H1 (cell line): Measurements from ENCODE around the gene HDAC7. TPM values are rescaled to one million over a fixed set of nuclear protein-coding genes. Genes with fewer than 3 reads are reported as not detected.

Experiments
- BACH1 ChIP-seq: IDR thresholded peaks from 2 replicates; pipeline ENCODE4 v1.6.1; 2012; ENCODE audit warnings: low read length, improper control_type of control experiment
- CEBPB ChIP-seq: IDR thresholded peaks from 2 replicates; pipeline ENCODE4 v1.6.1; 2012; ENCODE audit warnings: low read depth, low read length
- CHD2 ChIP-seq: IDR thresholded peaks from 2 replicates; pipeline ENCODE4 v1.6.1; 2012; ENCODE audit warnings: low read length, improper control_type of control experiment
- FOSL1 ChIP-seq: IDR thresholded peaks from 2 replicates; pipeline ENCODE4 v1.6.1; 2011; ENCODE audit warnings: mild to moderate bottlenecking, low read depth, low read length, moderate library complexity; ENCODE audit not compliant: insufficient read depth
- JUN ChIP-seq: IDR thresholded peaks from 2 replicates; pipeline ENCODE4 v1.6.1; 2011; ENCODE audit warnings: low read depth, mild to moderate bottlenecking, improper control_type of control experiment, low read length
- JUND ChIP-seq: IDR thresholded peaks from 2 replicates; pipeline ENCODE4 v1.6.1; 2011; ENCODE audit warnings: mild to moderate bottlenecking, improper control_type of control experiment, low read length
- NANOG ChIP-seq: IDR thresholded peaks from 2 replicates; pipeline ENCODE4 v1.6.1; 2011; ENCODE audit warnings: low read length, low read depth, mild to moderate bottlenecking, inconsistent platforms; ENCODE audit not compliant: insufficient read depth, poor library complexity, severe bottlenecking
- RXRA ChIP-seq: IDR thresholded peaks from 2 replicates; pipeline ENCODE4 v1.6.1; 2011; ENCODE audit warnings: low read depth, mild to moderate bottlenecking, low read length, moderate library complexity; ENCODE audit not compliant: insufficient read depth
- SP1 ChIP-seq: IDR thresholded peaks from 2 replicates; pipeline ENCODE4 v1.6.1; 2011; ENCODE audit warnings: low read depth, low read length
- TBP ChIP-seq: IDR thresholded peaks from 2 replicates; pipeline ENCODE4 v1.6.1; 2011; ENCODE audit warnings: low read depth, low read length, improper control_type of control experiment
- ZNF274 ChIP-seq: IDR thresholded peaks from 2 replicates; pipeline ENCODE4 v1.7.0; 2012; ENCODE audit warnings: low read length, borderline replicate concordance; ENCODE audit errors: extremely low read depth
- polyA plus RNA-seq, 7 experiments: library from polyadenylated mRNA; depleted of rRNA in 3 of 7; stranded (reverse) in 5 of 7; unstranded in 2 of 7; fragments of >200 nt in 5 of 7; fragments of 200-250 nt in 2 of 7; gene quantifications; 1 replicate in 5 of 7; 2 replicates in 1 of 7; 4 replicates in 1 of 7; pipeline versions ENCODE4 v1.2.1 to v1.2.3, GENCODE V29; 2011 to 2013; ENCODE audit warnings: missing spikeins in 2 of 7, mixed read lengths in 2 of 7
- total RNA-seq: library from RNA; stranded (reverse); fragmentation: NEBNext Ultra II Directional; extraction: Animal tissue kit (Norgen Biotek cat#: 25700); gene quantifications from 2 replicates; pipeline ENCODE4 v1.2.1, GENCODE V29; 2021
- TF ChIP-seq, protein P1 (sequence below): fragments of 300-600 bp; sonication (generic); IDR thresholded peaks from 2 replicates; pipeline ENCODE4 v1.7.1; 2012; ENCODE audit warnings: low read length, moderate library complexity, mild to moderate bottlenecking, inconsistent platforms; ENCODE audit not compliant: insufficient replicate concordance

The HDAC7 gene
- total and polyA plus RNA-seq, 2 of the 8 experiments (the other 6 are each of a cell fraction or from before 2014, with no cell fraction given): 25.5 to 84.9 TPM

- TF ChIP-seq, protein P1, sequence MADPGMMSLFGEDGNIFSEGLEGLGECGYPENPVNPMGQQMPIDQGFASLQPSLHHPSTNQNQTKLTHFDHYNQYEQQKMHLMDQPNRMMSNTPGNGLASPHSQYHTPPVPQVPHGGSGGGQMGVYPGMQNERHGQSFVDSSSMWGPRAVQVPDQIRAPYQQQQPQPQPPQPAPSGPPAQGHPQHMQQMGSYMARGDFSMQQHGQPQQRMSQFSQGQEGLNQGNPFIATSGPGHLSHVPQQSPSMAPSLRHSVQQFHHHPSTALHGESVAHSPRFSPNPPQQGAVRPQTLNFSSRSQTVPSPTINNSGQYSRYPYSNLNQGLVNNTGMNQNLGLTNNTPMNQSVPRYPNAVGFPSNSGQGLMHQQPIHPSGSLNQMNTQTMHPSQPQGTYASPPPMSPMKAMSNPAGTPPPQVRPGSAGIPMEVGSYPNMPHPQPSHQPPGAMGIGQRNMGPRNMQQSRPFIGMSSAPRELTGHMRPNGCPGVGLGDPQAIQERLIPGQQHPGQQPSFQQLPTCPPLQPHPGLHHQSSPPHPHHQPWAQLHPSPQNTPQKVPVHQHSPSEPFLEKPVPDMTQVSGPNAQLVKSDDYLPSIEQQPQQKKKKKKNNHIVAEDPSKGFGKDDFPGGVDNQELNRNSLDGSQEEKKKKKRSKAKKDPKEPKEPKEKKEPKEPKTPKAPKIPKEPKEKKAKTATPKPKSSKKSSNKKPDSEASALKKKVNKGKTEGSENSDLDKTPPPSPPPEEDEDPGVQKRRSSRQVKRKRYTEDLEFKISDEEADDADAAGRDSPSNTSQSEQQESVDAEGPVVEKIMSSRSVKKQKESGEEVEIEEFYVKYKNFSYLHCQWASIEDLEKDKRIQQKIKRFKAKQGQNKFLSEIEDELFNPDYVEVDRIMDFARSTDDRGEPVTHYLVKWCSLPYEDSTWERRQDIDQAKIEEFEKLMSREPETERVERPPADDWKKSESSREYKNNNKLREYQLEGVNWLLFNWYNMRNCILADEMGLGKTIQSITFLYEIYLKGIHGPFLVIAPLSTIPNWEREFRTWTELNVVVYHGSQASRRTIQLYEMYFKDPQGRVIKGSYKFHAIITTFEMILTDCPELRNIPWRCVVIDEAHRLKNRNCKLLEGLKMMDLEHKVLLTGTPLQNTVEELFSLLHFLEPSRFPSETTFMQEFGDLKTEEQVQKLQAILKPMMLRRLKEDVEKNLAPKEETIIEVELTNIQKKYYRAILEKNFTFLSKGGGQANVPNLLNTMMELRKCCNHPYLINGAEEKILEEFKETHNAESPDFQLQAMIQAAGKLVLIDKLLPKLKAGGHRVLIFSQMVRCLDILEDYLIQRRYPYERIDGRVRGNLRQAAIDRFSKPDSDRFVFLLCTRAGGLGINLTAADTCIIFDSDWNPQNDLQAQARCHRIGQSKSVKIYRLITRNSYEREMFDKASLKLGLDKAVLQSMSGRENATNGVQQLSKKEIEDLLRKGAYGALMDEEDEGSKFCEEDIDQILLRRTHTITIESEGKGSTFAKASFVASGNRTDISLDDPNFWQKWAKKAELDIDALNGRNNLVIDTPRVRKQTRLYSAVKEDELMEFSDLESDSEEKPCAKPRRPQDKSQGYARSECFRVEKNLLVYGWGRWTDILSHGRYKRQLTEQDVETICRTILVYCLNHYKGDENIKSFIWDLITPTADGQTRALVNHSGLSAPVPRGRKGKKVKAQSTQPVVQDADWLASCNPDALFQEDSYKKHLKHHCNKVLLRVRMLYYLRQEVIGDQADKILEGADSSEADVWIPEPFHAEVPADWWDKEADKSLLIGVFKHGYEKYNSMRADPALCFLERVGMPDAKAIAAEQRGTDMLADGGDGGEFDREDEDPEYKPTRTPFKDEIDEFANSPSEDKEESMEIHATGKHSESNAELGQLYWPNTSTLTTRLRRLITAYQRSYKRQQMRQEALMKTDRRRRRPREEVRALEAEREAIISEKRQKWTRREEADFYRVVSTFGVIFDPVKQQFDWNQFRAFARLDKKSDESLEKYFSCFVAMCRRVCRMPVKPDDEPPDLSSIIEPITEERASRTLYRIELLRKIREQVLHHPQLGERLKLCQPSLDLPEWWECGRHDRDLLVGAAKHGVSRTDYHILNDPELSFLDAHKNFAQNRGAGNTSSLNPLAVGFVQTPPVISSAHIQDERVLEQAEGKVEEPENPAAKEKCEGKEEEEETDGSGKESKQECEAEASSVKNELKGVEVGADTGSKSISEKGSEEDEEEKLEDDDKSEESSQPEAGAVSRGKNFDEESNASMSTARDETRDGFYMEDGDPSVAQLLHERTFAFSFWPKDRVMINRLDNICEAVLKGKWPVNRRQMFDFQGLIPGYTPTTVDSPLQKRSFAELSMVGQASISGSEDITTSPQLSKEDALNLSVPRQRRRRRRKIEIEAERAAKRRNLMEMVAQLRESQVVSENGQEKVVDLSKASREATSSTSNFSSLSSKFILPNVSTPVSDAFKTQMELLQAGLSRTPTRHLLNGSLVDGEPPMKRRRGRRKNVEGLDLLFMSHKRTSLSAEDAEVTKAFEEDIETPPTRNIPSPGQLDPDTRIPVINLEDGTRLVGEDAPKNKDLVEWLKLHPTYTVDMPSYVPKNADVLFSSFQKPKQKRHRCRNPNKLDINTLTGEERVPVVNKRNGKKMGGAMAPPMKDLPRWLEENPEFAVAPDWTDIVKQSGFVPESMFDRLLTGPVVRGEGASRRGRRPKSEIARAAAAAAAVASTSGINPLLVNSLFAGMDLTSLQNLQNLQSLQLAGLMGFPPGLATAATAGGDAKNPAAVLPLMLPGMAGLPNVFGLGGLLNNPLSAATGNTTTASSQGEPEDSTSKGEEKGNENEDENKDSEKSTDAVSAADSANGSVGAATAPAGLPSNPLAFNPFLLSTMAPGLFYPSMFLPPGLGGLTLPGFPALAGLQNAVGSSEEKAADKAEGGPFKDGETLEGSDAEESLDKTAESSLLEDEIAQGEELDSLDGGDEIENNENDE: no peak
- TF ChIP-seq FOSL1: no peak
- no peak for TF ChIP-seq ZNF274
- no peak for TF ChIP-seq JUN
- TF ChIP-seq TBP: no peak
- no peak; the same call in 1 of the 2 replicates for TF ChIP-seq CHD2
- TF ChIP-seq SP1: no peak
- peak; percentile 87 for TF ChIP-seq JUND
- no peak for TF ChIP-seq NANOG
- no peak for TF ChIP-seq CEBPB
- no peak for TF ChIP-seq RXRA
- TF ChIP-seq BACH1: no peak
Observed at GRCh38 chr12:47812797-47813510, 6.7 kb downstream of the HDAC7 start (continued).
